Sigmoid colon (tissue), 7 donors: ENCODE data around the gene RHCG. TPM values are rescaled to one million over a fixed set of nuclear protein-coding genes. Genes with fewer than 3 reads are reported as not detected.
A peak's percentile ranks its signal among the peaks of the same experiment; 100 is the strongest.
"Not testable (repeated sequence)": the region's sequence is repeated elsewhere in the genome, so short reads cannot be mapped to it uniquely, and the experiment has no call there.

Experiments
- DNase-seq: peaks from one replicate; pipeline ENCODE4 v3.0.0-alpha.2; 2019
- H3K27ac ChIP-seq, 4 donors: fragments of 200-600 bp; sonication (generic); one replicate each; pipeline ENCODE4 v1.5.1; 2016 to 2019; ENCODE audit warnings: mild to moderate bottlenecking in 1 of 4
- H3K27me3 ChIP-seq, 3 donors: fragments of 200-600 bp; sonication (generic); one replicate each; pipeline ENCODE4 v1.5.1; 2019; ENCODE audit warnings: mild to moderate bottlenecking in 1 of 3
- H3K36me3 ChIP-seq, 4 donors: fragments of 200-600 bp; sonication (generic); one replicate each; pipeline ENCODE4 v1.5.1; 2016 to 2019
- H3K4me1 ChIP-seq, 4 donors: fragments of 200-600 bp; sonication (generic); one replicate each; pipeline ENCODE4 v1.5.1; 2017 to 2019
- H3K4me3 ChIP-seq, 4 donors: fragments of 200-600 bp; sonication (generic); one replicate each; pipeline ENCODE4 v1.5.1; 2017 to 2019; ENCODE audit warnings: mild to moderate bottlenecking in 2 of 4, moderate library complexity in 1 of 4
- H3K9me3 ChIP-seq, 4 donors: fragments of 200-600 bp in 3 of 4; sonication (generic) in 3 of 4; one replicate each; pipeline versions ENCODE4 v1.5.1 to v1.6.1; 2013 to 2019
- EP300 ChIP-seq, 4 donors: sonication (generic); formaldehyde crosslinking; IDR thresholded peaks; one replicate each; pipeline ENCODE4 v1.6.1; 2017; ENCODE audit warnings: antibody characterized with exemption in 4 of 4
- POLR2A ChIP-seq, 2 donors: fragments of 450-650 bp; IDR thresholded peaks; one replicate each; pipeline ENCODE4 v1.6.1; 2016; ENCODE audit warnings: antibody characterized with exemption in 2 of 2, mild to moderate bottlenecking in 2 of 2, moderate library complexity in 2 of 2
- POLR2AphosphoS5 ChIP-seq, 4 donors: sonication (generic); formaldehyde crosslinking; IDR thresholded peaks; one replicate each; pipeline ENCODE4 v1.6.1; 2017; ENCODE audit warnings: antibody characterized with exemption in 4 of 4
- WGBS, 2 donors: extraction: QIAGEN DNeasy Blood & Tissue Kit; methylation state at CpG; one replicate each; pipeline ENCODE4 v1.1.7; 2013; 5-methylcytosine and 5-hydroxymethylcytosine counted together
- intact Hi-C: fragments of 100-400 bp; cut with DNase I; formaldehyde crosslinking; loops from one replicate; pipeline ENCODE4 v1.15.1; 2023
- polyA plus RNA-seq, 3 donors: library from polyadenylated mRNA; stranded (reverse); fragments of 200-250 nt; gene quantifications; one replicate each; pipeline ENCODE4 v1.2.3, GENCODE V29; 2013
- total RNA-seq, 4 donors: library from RNA; depleted of rRNA; stranded (reverse); fragments of >200 nt; gene quantifications; one replicate each; pipeline ENCODE4 v1.1.0, GENCODE V29; 2016
- TF ChIP-seq, protein P1 (sequence below), 4 experiments: fragments of 450-650 bp in 3 of 4; fragments of 200-600 bp in 1 of 4; IDR thresholded peaks; one replicate each; pipeline ENCODE4 v1.5.1; 2016 to 2019; ENCODE audit warnings: antibody characterized with exemption in 4 of 4, mild to moderate bottlenecking in 3 of 4, moderate library complexity in 2 of 4
- donor health status: healthy with polysubstance abuse.
- donor health status: Bipolar disorder and iron deficiency.
- donor health status: healthy.

RHCG gene
- total and polyA plus RNA-seq, 7 donors: 0.47 to 3.0 TPM; not detected in 5

DNA sequence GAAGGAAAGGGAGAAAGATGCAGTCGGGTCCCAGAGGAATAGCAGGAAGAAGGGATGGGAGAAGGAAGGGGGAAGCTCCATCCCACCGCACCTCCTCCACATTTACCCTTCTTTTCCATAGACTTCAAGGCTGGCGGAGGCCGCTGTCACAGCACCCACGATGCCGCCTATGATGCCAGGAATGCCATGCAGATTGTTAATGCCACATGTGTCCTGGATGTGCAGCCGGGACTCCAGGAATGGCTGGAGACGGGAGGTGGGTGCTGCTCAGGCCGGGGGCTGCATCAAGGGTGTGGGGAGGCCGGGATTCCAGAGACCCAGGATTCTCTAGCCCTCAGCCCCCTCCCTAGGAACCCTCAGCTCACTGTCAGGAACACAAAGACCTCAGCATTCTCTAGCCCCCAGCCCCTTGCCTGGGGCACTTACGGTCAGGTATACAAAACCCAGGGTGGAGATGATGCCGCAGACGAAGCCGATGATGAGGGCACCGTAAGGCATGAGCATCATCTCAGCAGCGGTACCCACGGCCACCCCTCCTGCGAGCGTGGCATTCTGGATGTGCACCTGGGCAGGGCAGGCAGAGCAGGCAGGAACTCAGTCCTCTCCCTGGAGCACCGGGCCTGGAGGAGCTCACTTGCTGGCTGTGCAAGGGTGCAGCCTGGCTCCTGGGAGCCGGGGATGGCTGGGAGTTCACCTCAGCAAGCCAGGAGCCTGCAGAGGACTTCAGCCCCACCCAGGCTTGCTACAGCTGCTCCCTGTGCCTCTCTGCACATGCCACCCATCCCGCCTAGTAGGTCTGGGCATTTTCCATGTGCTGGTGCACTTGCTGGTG is 18.8 kb downstream of the RHCG start:
- no peak overlapping the region for H3K27ac ChIP-seq
- 75 to 86% methylated on average over 22 of the region's 22 CpGs for WGBS, 2 donors
- no peak for DNase-seq
- no peaks in the 10 kb centered on the region for H3K36me3 ChIP-seq
- H3K9me3 ChIP-seq: no peaks in the 10 kb centered on the region
- peaks cover 0 to 31% (median 6%) of the 10 kb centered on the region in 3 donors for H3K27me3 ChIP-seq
- intact Hi-C loops: no loop called here
- no peaks in the 10 kb centered on the region for H3K4me1 ChIP-seq
- no peak overlapping the region for H3K4me3 ChIP-seq
- no peak for TF ChIP-seq EP300 (IDR thresholded peaks at IDR 0.05)
- TF ChIP-seq, protein P1, sequence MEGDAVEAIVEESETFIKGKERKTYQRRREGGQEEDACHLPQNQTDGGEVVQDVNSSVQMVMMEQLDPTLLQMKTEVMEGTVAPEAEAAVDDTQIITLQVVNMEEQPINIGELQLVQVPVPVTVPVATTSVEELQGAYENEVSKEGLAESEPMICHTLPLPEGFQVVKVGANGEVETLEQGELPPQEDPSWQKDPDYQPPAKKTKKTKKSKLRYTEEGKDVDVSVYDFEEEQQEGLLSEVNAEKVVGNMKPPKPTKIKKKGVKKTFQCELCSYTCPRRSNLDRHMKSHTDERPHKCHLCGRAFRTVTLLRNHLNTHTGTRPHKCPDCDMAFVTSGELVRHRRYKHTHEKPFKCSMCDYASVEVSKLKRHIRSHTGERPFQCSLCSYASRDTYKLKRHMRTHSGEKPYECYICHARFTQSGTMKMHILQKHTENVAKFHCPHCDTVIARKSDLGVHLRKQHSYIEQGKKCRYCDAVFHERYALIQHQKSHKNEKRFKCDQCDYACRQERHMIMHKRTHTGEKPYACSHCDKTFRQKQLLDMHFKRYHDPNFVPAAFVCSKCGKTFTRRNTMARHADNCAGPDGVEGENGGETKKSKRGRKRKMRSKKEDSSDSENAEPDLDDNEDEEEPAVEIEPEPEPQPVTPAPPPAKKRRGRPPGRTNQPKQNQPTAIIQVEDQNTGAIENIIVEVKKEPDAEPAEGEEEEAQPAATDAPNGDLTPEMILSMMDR (IDR thresholded peaks at IDR 0.05): no peak
- TF ChIP-seq POLR2AphosphoS5 (IDR thresholded peaks at IDR 0.05): no peak
- no peak for TF ChIP-seq POLR2A (IDR thresholded peaks at IDR 0.05)

DNA sequence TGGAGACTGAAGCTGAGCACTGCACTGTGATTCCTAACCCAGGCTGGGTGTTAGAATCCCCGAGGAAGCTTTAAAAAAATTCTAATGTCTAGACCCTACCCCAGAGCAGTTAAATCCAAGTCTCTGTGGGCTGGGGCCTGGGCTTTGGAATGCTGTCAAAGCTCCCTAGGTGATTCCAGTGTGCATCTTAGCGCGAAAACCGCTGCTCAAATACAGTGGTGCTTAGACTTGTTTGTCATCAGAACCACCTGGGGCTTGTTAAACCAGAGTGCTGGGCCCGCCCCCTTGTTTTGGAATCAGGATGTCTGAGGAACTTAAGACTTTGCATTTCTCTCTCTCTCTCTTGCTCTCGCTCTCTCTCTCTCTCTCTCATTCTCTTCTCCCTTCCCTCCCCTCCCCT is 20.7 kb downstream of the RHCG start:
- intact Hi-C loops: no loop called here
- no peaks in the 10 kb centered on the region for H3K36me3 ChIP-seq
- DNase-seq: no peak
- TF ChIP-seq POLR2A (IDR thresholded peaks at IDR 0.05) (no peak), EP300 (IDR thresholded peaks at IDR 0.05) (no peak), POLR2AphosphoS5 (IDR thresholded peaks at IDR 0.05) (no peak)
- TF ChIP-seq, protein P1 (IDR thresholded peaks at IDR 0.05): no peak
- H3K27me3 ChIP-seq: peaks cover 0 to 37% (median 11%) of the 10 kb centered on the region in 3 donors
- peaks cover 0 to 2% (median under 1%) of the 10 kb centered on the region in 4 donors for H3K4me1 ChIP-seq
- WGBS, 2 donors: 34 to 51% methylated on average over 6 of the region's 6 CpGs
- no peaks in the 10 kb centered on the region for H3K9me3 ChIP-seq
- H3K4me3 ChIP-seq: no peak overlapping the region
- H3K27ac ChIP-seq: no peak overlapping the region

DNA sequence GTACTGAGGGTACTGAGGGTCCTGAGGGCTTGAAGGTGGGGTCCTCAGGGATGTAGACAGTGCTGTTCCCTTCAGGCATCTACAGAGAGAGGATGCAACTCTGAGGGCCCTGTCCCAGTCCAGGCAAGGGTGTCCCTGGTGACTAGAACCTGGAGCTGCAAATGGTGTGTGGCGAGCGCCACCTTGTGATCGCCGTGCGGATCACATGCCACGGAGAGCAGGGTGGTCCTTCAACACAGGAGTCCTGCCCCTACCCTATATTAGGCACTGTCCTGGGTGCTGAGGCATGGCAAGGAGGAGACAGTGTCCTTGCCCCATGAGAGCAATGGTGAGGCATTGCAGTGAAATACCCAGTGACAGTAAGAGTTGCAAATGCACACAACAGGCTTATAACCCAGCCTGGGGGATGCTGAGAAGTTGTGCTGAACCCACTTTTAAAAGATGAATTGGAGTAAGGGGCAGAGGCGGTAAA is 23.6 kb downstream of the RHCG start:
- TF ChIP-seq, protein P1 (IDR thresholded peaks at IDR 0.05): peak; percentile 13 to 58 (median 40)
- TF ChIP-seq EP300 (IDR thresholded peaks at IDR 0.05) (no peak), POLR2AphosphoS5 (IDR thresholded peaks at IDR 0.05) (no peak), POLR2A (IDR thresholded peaks at IDR 0.05) (no peak)
- no peak overlapping the region for H3K4me3 ChIP-seq
- no peak for DNase-seq
- H3K4me1 ChIP-seq: peaks cover 0 to 15% (median 9%) of the 10 kb centered on the region in 4 donors
- no peaks in the 10 kb centered on the region for H3K36me3 ChIP-seq
- intact Hi-C loops: loop anchor here (2.0 kb wide), 1 partner anchor 30 kb away; no protein-coding TSS in a partner anchor
- no peaks in the 10 kb centered on the region for H3K9me3 ChIP-seq
- H3K27me3 ChIP-seq: peaks cover 0 to 32% (median 12%) of the 10 kb centered on the region in 3 donors
- 3 to 8% methylated on average over 7 of the region's 7 CpGs for WGBS, 2 donors
- no peak overlapping the region for H3K27ac ChIP-seq

DNA sequence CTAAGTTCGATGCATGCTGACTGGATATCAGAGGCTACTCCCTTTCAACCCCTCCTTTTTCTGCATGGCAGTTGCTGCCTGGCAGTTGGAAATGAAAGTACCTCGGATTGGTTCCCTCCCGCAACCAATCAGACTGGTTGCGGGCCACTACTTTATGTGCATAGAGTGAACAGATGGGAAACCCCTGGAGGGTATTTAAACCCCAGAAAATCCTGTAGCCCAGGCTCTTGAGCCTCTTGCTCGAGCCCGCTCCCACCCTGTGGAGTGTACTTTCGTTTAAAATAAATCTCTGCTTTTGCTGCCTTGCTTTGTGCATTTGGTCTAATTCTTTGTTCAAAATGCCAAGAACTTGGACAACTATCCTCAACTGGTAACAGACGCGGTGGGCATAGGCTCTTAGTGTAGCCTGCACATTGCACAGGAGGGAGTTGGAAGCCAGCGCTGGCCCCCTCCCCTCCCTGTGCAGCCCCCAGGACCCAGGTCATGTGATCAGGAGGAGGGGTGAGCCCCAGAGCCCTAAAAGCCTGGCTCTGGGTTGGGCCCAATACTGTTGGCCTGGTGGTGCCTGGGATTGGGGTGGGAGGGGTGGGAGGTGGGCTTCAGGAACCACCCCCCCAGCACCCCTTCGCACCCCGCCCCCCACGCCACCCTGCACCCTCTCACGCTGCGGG is 26.8 kb downstream of the RHCG start:
- DNase-seq: no peak
- WGBS, 2 donors: 55 to 59% methylated on average over 15 of the region's 15 CpGs
- H3K27me3 ChIP-seq: peaks cover 0 to 20% (median 12%) of the 10 kb centered on the region in 3 donors

DNA sequence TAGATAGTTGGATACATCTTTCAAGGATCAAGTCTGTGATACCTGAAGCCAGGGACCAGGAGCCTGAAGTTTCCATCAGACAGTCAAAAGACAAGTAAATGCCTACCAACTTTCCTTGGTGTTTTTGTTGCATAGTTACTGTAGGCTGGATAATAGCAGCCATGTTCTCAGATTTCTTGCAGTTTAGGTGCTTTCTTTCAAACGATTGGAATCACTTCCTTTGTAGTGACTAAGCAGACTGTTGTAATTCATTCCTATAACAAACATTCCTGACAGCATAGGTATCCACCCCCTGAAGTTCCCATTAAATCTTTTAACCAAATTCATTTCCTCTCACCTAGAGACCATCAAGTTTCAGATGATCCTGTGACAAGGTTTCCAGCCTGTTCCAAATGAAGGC is 27.6 kb downstream of the RHCG start:
- H3K9me3 ChIP-seq, H3K4me3 ChIP-seq, intact Hi-C loops, DNase-seq, H3K27ac ChIP-seq, H3K36me3 ChIP-seq: not testable (repeated sequence)
- Histone ChIP-seq H3K4me1 (peaks cover 0 to 15% (median 9%) of the 10 kb centered on the region in 4 donors), H3K27me3 (peaks cover 0 to 20% (median 12%) of the 10 kb centered on the region in 3 donors)
- 8 to 10% methylated on average over 1 of the region's 1 CpG for WGBS, 2 donors

More for the DNA sequence above, 26.8 kb downstream of the RHCG start:
- no peaks in the 10 kb centered on the region for H3K36me3 ChIP-seq
- peak overlapping the region in 1 of 4 donors; percentile 37 for H3K27ac ChIP-seq
- intact Hi-C loops: no loop called here
- H3K9me3 ChIP-seq: no peaks in the 10 kb centered on the region
- TF ChIP-seq, protein P1 (IDR thresholded peaks at IDR 0.05): no peak
- TF ChIP-seq POLR2AphosphoS5 (IDR thresholded peaks at IDR 0.05) (no peak), EP300 (IDR thresholded peaks at IDR 0.05) (no peak), POLR2A (IDR thresholded peaks at IDR 0.05) (no peak)
- H3K4me3 ChIP-seq: peak overlapping the region in 3 of 4 donors; percentile 6 to 23 (median 12)
- H3K4me1 ChIP-seq: peaks cover 0 to 15% (median 9%) of the 10 kb centered on the region in 4 donors
